ENCODE measurements around the gene ANKRD23.
"Not testable (repeated sequence)": the region's sequence is repeated elsewhere in the genome, so short reads cannot be mapped to it uniquely, and the experiment has no call there.

ANKRD23 gene

DNA sequence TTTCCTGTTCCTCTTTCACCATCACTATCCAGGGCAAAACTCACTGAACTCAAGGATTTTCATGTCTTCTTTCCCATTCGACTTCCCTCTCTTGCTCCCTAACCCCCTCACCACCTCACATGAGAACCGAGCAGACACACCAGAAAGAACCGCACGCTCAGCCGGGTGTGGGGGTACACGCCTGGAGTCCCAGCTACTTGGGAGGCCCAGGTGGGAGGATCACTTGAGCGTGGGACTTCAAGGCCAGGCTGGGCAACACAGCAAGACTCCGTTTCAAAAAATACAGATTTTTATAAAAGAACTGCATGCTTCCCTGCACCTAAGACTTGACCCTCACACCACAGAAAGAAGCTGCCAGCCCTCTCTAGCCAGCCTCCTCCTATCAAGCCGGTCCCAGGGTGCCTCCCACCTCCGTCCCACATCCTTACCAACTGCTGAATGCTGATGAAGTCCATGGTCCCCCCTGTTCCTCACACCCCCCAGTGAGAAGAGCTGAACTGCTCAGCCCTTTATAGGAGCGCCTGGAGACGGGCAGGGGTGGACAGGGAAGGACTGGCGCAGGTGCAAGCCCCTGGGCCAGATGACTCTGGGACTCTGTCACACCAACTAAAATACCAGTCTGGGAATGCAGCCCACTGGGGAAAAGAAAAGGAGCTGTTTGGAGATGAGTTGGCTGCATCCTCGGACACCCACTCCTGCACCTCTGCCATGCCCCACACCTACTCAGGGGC is at the start of gene ANKRD23:
Gene ANKRD23 (minus strand): TSS at position 484 of the 731 bp plus-strand sequence. CDS start 29 bp downstream, at position 455.
- no peak for DNase-seq (ENCODE audit: low read depth in 2 of 2, low spot score in 1 of 2)

DNA sequence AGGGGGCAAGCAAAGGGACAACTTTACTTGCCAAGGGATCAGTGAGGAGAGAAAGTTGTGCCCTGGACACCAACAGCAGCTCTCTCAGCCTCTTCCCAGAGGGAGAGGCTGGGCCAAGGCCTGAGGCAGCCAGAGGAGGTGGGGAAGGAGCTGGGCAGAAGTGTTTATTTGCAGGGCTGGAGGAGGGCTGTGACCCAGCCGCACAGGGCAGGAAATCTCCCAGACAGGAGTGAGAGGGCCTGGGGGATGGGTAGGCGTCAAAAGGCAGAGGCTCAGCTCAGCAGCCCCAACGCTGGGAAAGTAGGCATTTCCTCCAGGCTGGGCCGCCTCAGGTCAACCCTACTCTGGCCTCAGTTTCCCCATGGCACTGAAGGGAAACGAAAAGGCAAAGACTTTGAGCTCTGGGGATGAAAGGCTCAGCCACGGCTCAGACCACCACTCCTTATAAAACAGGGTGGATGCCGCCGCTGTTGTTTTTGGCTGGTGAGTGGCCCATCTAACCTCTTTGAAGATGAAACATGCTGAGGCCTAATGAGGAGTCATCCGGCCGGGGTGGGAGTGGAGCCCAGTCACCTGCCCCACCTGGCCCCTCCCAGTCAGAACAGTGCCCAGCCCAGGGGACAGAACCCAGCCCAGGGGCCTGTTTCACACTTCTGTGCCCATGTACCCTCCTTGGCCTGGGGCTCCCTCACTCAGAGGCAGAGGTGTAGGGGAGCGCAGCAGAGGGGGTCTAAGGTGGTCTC is 47.9 kb upstream of the ANKRD23 start:
- no peak for DNase-seq (ENCODE audit: low read depth in 2 of 2, low spot score in 1 of 2)

DNA sequence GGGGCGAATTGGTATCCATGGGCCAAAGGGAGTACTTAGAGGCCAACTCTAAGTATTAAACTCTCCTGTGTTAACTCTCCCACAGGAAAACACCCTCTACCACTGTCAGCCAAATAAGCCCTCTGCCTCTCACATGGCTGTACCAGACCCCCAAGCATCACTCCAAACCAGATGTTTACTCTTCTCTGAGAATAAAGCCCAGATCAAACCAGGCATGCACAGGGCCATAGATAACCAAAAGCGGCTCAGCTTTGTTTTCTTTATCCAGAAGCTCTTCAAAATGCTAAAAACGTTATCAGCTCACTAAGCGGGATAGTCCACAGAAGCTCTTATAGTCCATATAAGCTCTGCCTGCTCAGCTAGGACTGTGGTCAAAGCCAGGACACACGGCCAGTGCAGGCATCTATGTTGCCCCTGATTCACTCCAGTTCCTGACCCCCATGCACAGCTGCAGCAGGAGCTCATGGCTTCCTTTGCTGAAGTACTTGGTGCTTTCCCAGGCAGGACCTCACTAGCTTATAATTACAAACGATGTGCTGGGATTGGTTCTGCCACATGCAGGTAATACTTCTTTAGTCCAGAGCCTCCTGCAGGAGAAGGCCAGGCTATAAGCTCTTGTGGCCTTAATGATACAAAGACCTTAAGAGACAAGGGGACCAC is 47.0 kb upstream of the ANKRD23 start:
- no peak for DNase-seq (ENCODE audit: low read depth in 2 of 2, low spot score in 1 of 2)

DNA sequence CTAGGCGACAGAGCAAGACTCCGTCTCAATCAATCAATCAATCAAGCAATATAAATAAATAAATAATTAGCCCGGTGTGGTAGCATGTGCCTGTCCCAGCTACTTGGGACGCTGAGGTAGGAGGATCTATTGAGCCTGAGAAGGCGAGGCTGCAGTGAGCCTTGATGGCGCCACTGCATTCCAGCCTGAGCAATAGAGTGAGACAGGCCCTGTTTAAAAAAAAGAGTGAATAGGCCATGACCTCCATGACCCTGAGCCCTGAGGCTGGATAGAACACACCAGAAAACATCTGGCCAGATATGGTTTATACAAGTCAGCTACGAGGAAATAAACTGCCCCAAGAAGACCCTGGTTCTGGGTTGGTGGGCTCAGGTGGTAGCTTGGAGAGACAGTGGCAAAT is 46.4 kb upstream of the ANKRD23 start:
- DNase-seq (ENCODE audit: low read depth in 2 of 2, low spot score in 1 of 2), result no peak

DNA sequence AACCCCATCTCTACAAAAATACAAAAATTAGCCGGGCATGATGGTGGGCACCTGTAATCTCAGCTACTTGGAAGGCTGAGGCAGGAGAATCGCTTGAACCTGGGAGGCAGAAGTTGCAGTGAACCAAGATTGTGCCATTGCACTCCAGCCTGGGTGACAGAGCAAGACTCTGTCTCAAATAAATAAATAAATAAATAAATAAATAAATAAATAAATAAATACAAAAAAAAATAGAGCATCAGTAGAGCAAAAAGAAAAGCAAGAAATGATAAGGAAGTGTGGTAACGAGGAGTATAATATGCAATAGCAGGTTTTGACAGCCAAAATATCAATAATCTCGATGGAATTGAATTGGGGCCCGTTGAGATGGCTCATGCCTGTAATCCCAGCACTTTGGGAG is 45.7 kb upstream of the ANKRD23 start:
- DNase-seq (ENCODE audit: low read depth in 2 of 2, low spot score in 1 of 2), result not testable (repeated sequence)

DNA sequence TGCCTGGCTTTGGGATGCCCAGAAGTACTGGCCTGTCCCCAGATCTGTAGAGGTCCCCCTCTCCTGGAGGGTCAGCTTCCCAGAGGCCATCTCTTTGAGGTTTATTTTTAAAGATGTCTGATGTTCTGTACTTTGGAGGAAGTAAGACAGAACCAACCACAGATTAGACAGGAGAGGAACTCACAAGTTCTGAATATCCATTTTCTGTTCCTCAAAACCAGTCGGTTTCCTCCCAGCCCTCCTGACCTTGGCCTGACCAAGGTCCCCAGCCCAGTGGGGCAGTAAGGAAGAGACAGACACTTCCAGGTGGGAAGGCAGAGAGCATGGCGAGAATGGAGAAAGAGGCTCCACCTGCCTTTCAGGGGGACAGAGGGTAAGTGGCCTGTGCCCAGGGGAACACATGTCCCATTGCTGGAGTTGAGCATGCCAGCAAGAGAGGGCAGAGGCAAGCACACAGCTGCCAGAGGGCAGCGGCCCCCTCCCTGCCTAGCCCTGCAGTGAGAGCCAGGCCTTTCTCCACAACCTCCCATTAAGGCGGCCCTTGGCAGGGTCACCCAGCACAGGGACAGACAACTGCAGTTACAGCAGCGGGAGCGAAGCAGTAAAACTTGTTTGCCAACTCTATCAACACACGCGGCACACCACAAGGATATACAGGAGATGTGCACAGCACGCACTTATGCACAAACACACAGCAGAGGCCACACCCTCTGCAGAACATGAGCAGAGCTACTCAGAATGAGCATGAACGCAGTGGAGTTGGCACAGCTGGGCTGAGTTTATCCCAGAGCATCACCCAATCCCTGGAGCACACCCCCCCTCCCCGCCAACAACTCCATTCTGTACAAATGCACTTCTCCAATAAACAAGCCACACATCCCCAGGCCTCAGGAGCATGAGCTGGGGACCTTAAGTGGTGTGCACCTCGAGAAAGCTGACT is 44.5 kb upstream of the ANKRD23 start:
- no peak for DNase-seq (ENCODE audit: low read depth in 2 of 2, low spot score in 1 of 2)

DNA sequence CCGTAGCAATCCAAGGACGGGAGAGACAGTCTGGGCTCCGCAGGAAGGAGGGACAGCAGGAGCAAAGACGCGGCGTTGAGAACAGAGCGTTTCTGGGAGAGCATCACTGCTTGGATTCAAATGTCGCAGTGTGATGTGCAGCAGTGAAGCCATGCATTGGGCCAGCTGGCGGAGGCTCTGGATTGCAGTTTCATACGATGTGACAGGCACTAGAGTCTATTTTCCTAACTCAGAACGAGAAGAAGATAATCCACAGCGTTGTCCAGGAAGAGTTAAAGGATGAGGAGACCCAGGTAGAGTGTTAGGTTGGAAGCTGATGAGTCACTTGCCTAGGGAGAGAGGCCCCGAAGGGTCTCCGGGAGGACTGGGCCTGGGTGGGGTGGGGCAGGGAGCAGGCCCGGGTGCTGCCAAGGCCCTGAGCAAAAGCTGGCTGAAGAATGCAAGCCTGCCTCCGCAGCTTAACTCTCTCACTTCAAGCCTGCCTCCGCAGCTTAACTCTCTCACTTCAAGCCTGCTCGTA is 43.7 kb upstream of the ANKRD23 start:
- DNase-seq (ENCODE audit: low read depth in 2 of 2, low spot score in 1 of 2), result no peak

DNA sequence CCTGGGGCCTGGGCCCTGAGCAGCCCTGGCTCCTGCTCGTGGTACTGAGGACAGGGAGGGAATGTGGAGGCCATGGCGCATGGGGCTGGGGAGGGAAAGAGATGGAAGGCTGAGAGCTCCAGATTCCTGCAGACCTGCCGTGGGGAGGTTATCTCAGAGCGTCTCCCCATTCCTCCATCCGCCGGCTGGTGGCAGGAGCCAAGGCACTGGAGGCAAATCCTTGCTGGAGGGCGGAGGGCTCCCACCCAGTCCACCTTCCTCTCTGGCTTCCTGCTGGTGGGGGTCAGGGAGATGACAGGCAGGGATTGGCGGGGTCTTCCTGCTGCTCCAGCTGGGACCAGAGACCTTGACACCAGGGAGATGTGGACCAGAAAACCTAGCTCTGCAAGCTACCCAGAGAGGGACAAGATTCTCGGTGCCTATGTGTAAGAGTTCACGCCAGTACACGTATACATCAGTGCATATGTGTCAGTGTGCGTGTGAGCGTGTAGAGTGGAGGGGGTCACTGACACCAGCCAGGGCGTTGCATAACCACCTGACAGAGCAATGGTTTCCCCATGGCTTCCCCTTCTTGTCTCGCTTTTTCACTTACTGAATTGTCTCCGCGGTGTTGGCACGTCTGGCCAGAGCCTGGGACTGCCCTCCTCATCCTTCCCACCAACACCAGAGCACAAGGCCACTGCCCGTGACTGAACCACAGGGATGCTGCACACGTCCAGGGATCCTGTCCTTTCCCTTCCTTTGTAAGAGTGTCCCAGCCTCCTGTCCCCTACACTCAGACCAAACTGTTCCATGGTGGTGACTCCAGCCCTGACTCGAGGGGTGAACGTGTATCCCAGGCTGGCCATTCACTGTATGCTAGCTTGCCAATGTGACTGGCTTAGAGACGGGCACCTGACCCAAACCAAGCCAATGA is 41.9 kb upstream of the ANKRD23 start:
- DNase-seq (ENCODE audit: low read depth in 2 of 2, low spot score in 1 of 2), result no peak

DNA sequence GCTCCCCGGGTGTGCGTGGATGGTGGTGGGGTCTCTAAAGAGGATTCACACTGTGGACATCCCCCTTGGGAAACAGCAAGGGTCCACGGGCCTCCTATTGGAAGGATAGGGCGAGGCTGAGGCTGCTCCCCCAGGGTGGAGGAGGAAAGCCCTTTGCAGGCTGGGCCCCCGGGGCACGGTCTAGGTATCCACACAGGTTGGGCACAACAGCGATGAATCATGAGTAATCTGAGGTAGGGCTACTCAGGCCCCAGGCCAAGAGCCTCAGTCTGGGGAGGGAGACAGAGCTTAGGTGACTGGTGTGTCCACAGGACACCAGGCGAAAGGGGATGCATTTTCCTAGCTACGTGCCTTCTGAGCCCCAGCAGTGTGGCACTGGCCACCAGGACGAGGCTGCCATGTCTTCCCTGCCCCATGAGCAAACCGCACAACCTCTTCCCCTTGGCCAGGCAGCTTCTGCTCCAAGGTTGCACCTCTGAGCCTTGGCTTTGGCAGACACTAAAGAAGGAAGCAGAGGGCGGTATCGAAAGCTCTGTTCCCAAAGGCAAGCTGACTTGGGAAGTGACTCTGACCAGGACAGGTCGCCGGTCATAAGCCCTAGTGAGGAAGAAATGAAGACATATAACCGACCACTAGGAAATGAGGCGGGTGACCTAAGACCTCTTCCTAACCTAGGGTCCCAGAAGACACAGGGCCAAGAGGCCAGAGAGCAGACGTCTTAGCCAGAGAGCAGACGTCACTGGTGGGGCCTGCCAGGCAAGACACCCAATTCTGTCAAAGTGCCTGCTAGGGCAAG is 40.7 kb upstream of the ANKRD23 start:
- no peak for DNase-seq (ENCODE audit: low read depth in 2 of 2, low spot score in 1 of 2)

DNA sequence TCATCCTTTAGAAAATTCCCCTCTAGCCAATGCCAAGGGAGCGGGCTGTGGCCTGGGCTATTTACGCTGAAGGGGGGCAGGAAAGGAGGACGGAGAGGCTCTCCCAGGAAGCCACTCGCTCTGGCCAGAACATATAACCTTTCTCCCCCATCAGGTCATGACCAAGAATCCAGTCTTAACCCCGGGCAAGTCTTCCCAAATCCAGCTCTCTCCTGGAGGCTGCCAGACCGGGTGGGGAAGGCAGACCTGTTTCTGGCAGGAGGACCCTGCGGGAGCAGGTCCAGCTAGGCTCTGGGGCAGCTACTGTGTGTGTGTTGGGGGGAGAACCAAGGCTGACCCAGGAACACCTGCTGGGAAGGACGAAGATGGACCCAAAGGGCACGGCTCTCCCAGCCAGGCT is 39.5 kb upstream of the ANKRD23 start:
- DNase-seq (ENCODE audit: low read depth in 2 of 2, low spot score in 1 of 2), result no peak

DNA sequence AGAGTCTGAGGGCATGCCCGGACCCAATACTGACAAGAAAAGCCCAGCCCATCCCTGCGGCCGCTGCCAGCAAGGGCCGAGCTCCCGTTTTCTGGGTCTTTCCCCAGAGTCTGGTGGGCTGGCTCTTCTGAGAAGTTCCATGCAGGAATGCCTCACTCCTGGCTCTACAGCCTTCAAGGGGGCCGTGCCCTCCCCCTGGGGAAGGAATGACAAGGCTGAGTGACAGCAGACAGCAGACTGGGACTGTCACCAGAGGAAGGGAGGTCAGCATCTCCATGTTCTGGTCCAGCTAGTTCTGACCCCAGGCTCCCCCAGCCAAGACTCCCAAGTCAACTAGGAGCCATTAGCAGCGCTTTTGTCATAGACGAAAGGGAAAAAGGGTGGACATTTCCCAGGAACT is 39.1 kb upstream of the ANKRD23 start:
- no peak for DNase-seq (ENCODE audit: low read depth in 2 of 2, low spot score in 1 of 2)

DNA sequence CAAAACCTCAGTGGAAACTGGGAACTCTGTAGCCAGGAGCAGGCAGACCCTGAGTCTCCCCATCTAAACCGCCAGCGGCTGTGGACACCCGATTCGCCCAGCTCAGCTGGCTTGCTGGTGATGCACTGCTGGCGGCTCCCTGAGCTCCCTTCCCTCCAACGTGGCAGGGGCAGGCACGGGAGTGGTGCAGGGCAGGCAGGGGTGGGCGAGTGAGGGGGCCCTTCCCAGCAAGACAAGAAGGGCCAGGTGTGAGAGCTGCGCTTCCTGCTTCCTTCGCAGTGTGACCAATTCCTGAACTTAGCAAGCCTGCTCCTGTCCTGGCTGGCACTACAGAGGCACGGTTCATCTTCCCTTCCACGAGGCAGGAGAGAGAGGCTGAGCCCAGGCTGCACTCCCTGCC is 38.4 kb upstream of the ANKRD23 start:
- no peak for DNase-seq (ENCODE audit: low read depth in 2 of 2, low spot score in 1 of 2)

DNA sequence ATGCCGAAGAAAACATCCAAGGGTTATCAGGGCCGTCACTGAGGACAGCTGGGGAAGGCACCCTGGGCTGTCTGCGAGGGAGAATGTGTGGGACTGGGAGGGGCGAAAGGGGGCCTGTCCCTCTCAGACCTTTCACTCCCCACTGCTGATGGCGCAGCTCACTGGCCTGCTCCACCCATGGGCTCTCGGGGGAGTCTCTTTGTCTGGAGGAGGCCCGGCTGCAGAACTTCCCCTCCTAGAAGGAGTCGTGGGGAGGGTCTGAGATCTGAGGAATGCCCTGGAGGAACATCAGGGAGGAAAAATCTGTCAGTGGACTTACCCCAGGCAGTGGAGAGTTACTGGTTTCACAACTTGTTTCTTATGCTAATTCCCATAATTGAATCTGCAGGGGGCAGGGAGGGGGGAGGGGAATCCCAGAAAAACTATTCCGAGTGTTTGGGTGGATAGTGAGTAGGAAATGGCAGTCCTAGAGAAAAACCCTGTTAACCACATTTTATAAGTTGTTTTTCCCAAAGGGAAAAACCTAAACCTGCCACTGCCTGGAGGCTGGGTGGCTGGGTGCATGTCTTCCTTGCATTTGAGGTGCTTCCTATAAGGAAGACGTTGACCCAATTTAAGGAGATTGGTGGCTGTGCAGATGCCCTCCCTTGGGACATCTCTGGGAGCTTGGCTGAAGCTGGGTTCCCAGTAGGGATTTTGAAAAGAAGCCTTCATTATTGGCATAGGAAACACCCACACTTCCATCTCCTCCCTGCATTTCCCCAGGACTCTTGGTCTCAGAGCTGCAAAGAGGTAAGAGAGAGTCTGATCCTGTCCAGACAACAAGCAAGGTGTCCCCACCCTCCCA is 37.8 kb upstream of the ANKRD23 start:
- no peak for DNase-seq (ENCODE audit: low read depth in 2 of 2, low spot score in 1 of 2)

DNA sequence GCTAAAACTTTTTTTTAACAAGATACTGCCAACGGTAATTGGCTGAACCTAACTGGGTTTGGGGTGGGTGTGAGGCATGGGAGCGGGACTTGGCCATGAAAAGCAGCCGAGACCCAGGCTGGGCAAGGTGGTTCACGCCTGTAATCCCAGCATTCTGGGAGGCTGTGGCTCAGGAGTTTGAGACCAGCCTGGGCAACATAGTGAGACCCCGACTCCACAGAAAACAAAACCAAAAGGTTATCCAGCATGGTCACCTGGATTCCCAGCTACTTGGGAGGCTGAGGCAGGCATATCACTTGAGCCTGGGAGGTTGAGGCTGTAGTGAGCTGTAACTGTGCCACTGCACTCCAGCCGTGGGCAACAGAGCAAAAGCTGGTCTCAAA is 37.1 kb upstream of the ANKRD23 start:
- no peak for DNase-seq (ENCODE audit: low read depth in 2 of 2, low spot score in 1 of 2)

DNA sequence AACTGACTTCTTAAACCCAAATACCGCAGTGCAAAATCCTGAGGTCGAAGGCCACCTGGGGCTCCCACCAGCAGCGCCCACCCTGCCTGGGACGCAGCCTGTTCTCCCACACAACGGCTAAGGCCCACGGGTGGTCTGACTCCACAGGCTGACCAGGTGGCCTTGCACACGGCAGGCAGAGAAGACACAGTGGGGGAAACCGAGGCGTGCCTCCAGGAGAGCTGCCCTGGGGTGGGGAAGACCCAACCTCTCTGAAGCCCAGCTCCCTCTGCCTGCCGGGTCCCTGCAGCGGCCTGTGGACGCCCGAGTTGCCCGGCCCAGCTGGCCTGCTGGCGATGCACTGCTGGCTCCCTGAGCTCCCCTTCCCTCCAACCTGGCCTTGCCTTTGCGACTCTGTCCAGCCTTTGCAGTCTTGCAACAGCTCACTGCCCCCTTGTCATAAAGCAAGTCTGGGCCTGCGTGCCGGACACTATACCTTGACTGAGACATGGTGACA is 35.8 kb upstream of the ANKRD23 start:
- no peak for DNase-seq (ENCODE audit: low read depth in 2 of 2, low spot score in 1 of 2)

DNA sequence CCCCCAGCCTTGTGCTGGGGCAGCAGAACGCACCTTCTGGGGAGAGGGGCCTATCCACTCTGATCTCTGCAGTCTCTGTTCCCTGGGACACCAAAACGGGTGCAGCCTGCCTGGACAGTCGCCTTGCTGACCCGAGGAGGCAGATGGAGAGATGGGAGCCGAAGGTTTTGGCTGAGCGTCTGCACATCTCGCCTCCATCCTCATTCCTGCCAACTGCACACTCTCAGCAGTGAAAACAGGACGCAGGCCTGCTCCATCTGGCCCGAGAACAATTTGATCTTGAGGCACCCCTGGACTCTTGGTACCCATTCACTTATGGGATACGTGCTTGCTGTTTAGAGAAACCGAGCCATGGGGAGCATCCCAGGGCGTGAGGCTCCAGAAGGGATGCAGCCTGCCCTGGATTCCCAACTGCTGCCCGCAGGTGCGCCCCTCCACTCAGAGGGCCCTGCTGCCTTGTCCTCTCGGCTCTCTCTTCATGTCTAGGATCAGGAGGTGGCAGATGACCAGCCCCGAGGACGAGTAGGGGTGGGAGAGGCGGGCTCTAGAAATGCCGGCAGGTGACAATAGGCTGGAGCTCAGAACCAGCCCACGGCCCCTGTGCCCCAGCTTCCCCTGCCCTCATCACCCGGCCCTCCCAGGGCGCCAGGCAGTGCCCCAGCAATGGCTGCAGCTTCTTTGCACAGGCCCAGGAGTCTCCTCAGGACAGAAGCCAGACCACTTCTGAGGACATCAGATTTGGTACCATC is 35.1 kb upstream of the ANKRD23 start:
- no peak for DNase-seq (ENCODE audit: low read depth in 2 of 2, low spot score in 1 of 2)

DNA sequence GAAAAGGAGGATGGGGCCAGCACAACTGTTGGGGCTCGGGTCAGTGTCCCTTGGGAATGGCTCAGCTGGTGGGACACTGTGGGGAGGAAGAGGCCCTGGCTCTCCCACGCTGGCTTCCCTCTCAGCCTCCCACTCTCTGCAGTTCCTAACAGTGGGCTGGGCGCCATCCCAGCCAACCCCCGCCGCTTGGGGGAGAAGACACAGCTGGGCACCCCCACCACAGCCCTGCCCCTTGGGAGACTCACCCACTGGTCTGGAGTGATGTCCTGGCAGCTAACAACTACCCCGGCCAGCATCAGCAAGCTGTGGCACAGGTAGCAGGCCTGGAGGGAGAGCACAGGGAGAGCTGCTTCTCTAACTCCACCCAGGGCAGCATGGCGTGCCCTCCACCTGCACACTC is 34.4 kb upstream of the ANKRD23 start:
- DNase-seq (ENCODE audit: low read depth in 2 of 2, low spot score in 1 of 2), result no peak
